COLO829 (cell line): ENCODE results near the gene SLC16A12.
A peak's percentile ranks its signal among the peaks of the same experiment; 100 is the strongest.
"Not testable (repeated sequence)": the region's sequence is repeated elsewhere in the genome, so short reads cannot be mapped to it uniquely, and the experiment has no call there.

Experiments used
- DNase-seq: peaks from one replicate; pipeline ENCODE4 v3.0.0; 2012; ENCODE audit warnings: low spot score

The SLC16A12 gene

GRCh38 chr10:89547853-89548513, 12.6 kb upstream of the SLC16A12 start:
- DNase-seq = no peak

GRCh38 chr10:89546651-89547050, 11.3 kb upstream of the SLC16A12 start:
- not testable (repeated sequence) for DNase-seq

DNA sequence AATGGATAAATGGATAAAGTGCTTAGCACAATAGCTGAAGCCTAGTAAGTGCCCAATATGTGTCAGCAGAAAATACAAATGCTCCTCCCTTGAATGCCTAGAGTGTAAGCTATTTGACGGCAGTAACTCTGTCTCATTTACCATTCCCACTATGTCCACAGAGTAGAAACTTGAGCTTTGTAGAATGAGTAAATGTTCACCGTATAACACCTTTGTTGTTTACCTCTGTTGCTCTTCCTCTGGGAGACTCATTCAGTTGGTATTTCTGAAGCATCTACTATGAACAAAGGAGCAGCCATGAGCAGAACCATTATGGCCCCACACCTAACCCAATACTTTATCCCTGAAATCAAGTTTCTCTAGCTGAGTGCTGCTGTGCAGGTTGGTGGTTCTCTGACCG, 8.4 kb upstream of the SLC16A12 start:
- no peak for DNase-seq

DNA sequence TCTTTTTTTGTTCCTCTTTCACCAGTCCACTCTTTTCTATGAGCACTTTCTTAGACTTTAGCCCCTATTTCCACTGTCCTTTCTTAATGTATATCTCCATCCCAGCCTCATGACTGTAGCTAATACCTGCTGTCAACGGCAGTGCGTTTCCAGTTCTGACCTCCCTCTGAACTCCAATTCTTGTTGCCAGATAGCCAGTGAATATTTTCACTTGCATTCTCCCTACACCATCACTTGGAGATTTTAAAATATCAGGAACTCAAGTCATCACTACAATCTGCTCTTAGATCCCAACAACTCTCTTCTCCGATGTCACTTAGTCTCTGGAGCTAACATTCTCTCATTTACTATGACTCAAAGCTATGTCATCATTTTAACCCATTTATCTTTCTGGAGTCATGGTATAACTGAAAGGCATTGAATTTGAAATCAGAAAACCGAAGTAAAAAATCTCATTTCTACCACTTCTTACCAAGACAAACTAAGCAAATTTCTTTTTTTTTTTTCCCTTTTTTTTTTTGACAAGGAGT, 5.1 kb upstream of the SLC16A12 start:
- DNase-seq = peak; percentile 26

- no peak for DNase-seq
Observed at GRCh38 chr10:89537364-89537763, 2.0 kb upstream of the SLC16A12 start.

DNA sequence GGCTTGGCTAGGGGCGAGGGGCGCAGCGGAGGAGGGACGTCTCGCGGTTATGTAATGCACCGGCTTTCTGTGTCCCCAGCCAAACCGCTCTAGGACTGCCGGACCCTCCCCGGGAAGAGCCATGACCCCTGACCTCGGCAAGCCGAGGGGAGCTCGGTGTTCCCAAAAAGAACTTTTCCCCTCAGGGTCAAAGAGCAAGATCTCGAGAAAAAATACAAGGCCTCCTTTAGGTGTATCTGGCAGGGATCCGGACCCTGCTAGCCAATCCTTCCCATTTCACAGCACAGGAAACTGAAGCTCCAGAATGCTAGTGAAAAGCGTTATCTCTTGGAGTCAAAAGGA, 590 bp upstream of the SLC16A12 start:
- DNase-seq = no peak

GRCh38 chr10:89534826-89535166, 598 bp downstream of the SLC16A12 start:
- DNase-seq = no peak

GRCh38 chr10:89532476-89532875, 2.9 kb downstream of the SLC16A12 start:
- no peak for DNase-seq

DNA sequence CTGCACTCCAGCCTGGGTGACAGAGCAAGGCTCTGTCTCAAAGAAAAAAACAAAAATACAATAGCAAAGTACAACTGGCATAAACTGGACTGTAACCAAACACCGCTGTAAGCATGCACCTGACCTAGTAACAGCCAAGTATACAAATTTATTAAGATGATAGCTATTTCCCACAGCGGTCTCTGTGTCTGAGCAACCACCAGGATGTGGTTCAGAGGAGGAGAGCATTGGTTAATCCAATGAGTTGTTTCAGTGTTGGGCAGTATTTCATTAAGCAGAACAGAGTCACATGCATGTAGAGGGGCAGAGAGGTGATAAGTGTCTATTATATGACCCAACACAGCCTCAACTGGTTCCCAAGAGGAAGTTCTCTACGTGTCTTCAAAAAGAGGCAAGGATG, 4.0 kb downstream of the SLC16A12 start:
- no peak for DNase-seq

- DNase-seq = not testable (repeated sequence)
Observed at GRCh38 chr10:89529711-89530110, 5.7 kb downstream of the SLC16A12 start.

DNA sequence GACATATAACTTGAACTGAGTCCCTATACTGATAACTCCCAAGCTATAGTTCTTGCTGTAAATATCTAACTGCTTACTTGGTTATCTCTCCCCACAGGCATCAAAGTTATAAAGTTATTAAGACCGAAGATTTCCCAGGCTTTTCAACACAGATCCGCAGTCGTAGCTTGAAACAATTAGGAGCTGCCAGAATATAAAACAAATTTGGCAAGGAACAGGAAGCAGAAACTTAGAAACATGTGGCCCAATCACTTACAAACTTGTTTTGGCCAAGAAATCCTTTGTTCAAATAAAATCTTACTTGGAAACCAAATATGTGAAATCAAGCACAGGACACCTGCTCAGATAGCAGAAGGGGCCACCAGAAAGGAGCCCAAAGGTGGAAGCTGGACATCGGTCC, 9.0 kb downstream of the SLC16A12 start:
- no peak for DNase-seq

GRCh38 chr10:89525556-89525955, 9.8 kb downstream of the SLC16A12 start:
- DNase-seq = no peak

GRCh38 chr10:89524279-89524678, 11.1 kb downstream of the SLC16A12 start:
- DNase-seq = no peak

- no peak for DNase-seq
Observed at GRCh38 chr10:89523274-89523673, 12.1 kb downstream of the SLC16A12 start.

GRCh38 chr10:89522463-89522862, 12.9 kb downstream of the SLC16A12 start:
- no peak for DNase-seq

DNA sequence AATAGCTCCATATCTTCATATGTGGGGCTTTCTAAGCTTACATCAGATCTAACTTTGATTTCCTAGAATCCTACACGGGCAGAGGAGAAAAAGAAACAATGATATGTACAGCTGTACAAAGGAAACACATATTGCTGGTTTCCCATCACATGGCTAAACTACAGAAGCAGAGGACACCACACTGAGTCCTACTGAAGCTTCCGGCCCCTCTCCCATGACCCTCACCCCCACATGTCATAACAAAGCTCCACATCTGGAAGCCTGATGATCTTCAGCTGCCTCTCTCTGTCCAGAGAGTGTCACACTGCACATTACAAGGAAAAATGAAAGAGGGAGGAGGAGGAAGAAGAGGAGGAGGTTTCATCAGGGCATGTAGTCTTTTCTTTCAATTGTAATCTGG, 14.0 kb downstream of the SLC16A12 start:
- DNase-seq = no peak

GRCh38 chr10:89520706-89521105, 14.7 kb downstream of the SLC16A12 start:
- no peak for DNase-seq

GRCh38 chr10:89518876-89519842, 16.2 kb downstream of the SLC16A12 start:
- DNase-seq = no peak

DNA sequence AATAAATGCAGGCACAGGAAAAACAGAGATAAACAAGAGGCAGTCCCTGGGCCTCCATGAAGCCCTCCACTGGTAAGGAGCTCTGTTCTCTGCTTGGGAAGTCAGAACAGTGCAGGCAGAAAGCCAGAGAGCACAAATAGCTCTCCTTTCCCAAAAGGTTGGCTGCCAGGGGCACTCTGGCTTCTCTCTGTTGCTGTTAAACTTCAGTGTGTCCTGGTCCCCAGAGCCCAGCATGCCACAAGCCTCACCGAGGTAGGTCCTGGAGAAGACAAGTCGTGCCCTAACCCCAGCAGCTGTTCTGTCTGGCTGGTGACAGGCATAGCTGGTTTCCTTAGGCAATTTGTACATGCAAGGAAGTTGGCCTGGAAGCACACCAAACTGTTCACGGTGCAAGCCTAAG, 17.3 kb downstream of the SLC16A12 start:
- no peak for DNase-seq

- no peak for DNase-seq
Observed at GRCh38 chr10:89516149-89516832, 19.1 kb downstream of the SLC16A12 start.

GRCh38 chr10:89515031-89515841, 20.2 kb downstream of the SLC16A12 start:
- no peak for DNase-seq

- no peak for DNase-seq
Observed at GRCh38 chr10:89513206-89513605, 22.2 kb downstream of the SLC16A12 start.
